Osteoblast (primary cell): ENCODE measurements around the gene RHD. TPM values are rescaled to one million over a fixed set of nuclear protein-coding genes. Genes with fewer than 3 reads are reported as not detected.
"Not testable (repeated sequence)": the region's sequence is repeated elsewhere in the genome, so short reads cannot be mapped to it uniquely, and the experiment has no call there.

Source experiments
- DNase-seq: peaks from one replicate; pipeline ENCODE4 v3.0.0; 2011; ENCODE audit warnings: low spot score, mixed read lengths; ENCODE audit not compliant: insufficient read length; ENCODE audit errors: missing footprints
- H2AFZ ChIP-seq: 2 replicates; pipeline ENCODE4 v1.6.0; 2011; ENCODE audit warnings: mild to moderate bottlenecking, low read length
- H3K27ac ChIP-seq: 2 replicates; pipeline ENCODE4 v1.5.1; 2011; ENCODE audit warnings: mild to moderate bottlenecking, low read depth, low read length, moderate library complexity
- H3K27me3 ChIP-seq: 2 replicates; pipeline ENCODE4 v1.6.0; 2012; ENCODE audit warnings: mild to moderate bottlenecking, control low read depth, inconsistent platforms, low read length, moderate library complexity; ENCODE audit not compliant: insufficient read depth
- H3K36me3 ChIP-seq: 2 replicates; pipeline ENCODE4 v1.5.1; 2011; ENCODE audit warnings: mild to moderate bottlenecking, low read length, control low read depth, moderate library complexity; ENCODE audit not compliant: insufficient read depth
- H3K4me1 ChIP-seq: 2 replicates; pipeline ENCODE4 v1.5.1; 2011; ENCODE audit warnings: mild to moderate bottlenecking, low read length, control low read depth, moderate library complexity; ENCODE audit not compliant: insufficient read depth
- H3K4me2 ChIP-seq: 2 replicates; pipeline ENCODE4 v1.6.0; 2011; ENCODE audit warnings: mild to moderate bottlenecking, low read length; ENCODE audit not compliant: insufficient read depth
- H3K4me3 ChIP-seq: fragments of 200-600 bp; sonication (generic); 3 replicates; pipeline ENCODE4 v1.5.1; 2012; ENCODE audit warnings: mild to moderate bottlenecking, low read length, inconsistent platforms; ENCODE audit not compliant: insufficient read depth
- H3K79me2 ChIP-seq: 2 replicates; pipeline ENCODE4 v1.6.0; 2012; ENCODE audit warnings: mild to moderate bottlenecking, low read length, control low read depth, inconsistent platforms; ENCODE audit not compliant: insufficient read depth
- H3K9me3 ChIP-seq: 2 replicates; pipeline ENCODE4 v1.5.1; 2011; ENCODE audit warnings: low read depth, low read length, control low read depth
- H4K20me1 ChIP-seq: 2 replicates; pipeline ENCODE4 v1.6.0; 2012; ENCODE audit warnings: mild to moderate bottlenecking, low read length, control low read depth; ENCODE audit not compliant: insufficient read depth
- total RNA-seq: library from RNA; depleted of rRNA; stranded (reverse); fragments of >200 nt; gene quantifications from 2 replicates; pipeline ENCODE4 v1.2.3, GENCODE V29; 2012
- TF ChIP-seq, protein P1 (sequence below): IDR thresholded peaks from 2 replicates; pipeline ENCODE4 v1.5.1; 2011; ENCODE audit warnings: mild to moderate bottlenecking, low read depth, low read length, moderate library complexity; ENCODE audit errors: extremely low read depth

RHD gene
- total RNA-seq, 1 donor, result not detected

GRCh38 chr1:25278358-25278757, 6.0 kb downstream of the RHD start:
- H3K27ac ChIP-seq, DNase-seq, H3K27me3 ChIP-seq, H2AFZ ChIP-seq, H3K9me3 ChIP-seq, H4K20me1 ChIP-seq, H3K4me1 ChIP-seq, H3K4me2 ChIP-seq, H3K36me3 ChIP-seq, H3K79me2 ChIP-seq, H3K4me3 ChIP-seq: not testable (repeated sequence)

- not testable (repeated sequence) for H3K4me1 ChIP-seq, H3K4me3 ChIP-seq, DNase-seq, H3K4me2 ChIP-seq, H3K27ac ChIP-seq, H3K36me3 ChIP-seq, H3K27me3 ChIP-seq, H3K79me2 ChIP-seq, H2AFZ ChIP-seq, H3K9me3 ChIP-seq, H4K20me1 ChIP-seq
Observed at GRCh38 chr1:25278790-25279189, 6.5 kb downstream of the RHD start.

- H3K79me2 ChIP-seq, H2AFZ ChIP-seq, H3K27ac ChIP-seq, H3K4me3 ChIP-seq, H3K9me3 ChIP-seq, H3K4me2 ChIP-seq, H3K4me1 ChIP-seq, DNase-seq, H3K27me3 ChIP-seq, H3K36me3 ChIP-seq, H4K20me1 ChIP-seq: not testable (repeated sequence)
Observed at GRCh38 chr1:25279693-25280111, 7.4 kb downstream of the RHD start.

DNA sequence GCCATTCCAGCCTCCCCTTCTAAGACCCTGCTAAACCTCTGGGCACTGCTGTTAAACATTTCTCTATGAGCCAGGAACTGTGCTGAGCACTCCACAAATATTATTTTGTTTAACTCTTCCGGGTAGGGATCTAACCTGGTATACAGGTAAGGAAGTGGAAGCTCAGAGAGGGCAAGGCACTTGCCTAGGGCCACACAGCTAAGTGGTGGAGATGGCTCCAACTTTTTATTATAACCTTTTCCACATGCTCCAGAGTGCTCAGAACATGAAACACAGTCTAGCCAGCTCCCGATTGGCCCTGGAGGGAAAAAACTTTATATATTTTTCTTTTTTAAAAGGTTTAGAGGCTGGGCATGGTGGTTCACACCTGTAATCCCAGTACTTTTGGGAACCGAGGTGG, 13.6 kb downstream of the RHD start:
- not testable (repeated sequence) for H3K36me3 ChIP-seq, H3K27me3 ChIP-seq, DNase-seq, H3K9me3 ChIP-seq, H3K4me1 ChIP-seq, H3K79me2 ChIP-seq, H4K20me1 ChIP-seq, H2AFZ ChIP-seq, H3K27ac ChIP-seq, H3K4me2 ChIP-seq, H3K4me3 ChIP-seq

GRCh38 chr1:25287164-25287563, 14.9 kb downstream of the RHD start:
- H4K20me1 ChIP-seq, H2AFZ ChIP-seq, H3K4me1 ChIP-seq, H3K4me3 ChIP-seq, H3K36me3 ChIP-seq, DNase-seq, H3K9me3 ChIP-seq, H3K27ac ChIP-seq, H3K27me3 ChIP-seq, H3K4me2 ChIP-seq, H3K79me2 ChIP-seq: not testable (repeated sequence)

GRCh38 chr1:25288573-25289101, 16.3 kb downstream of the RHD start:
- not testable (repeated sequence) for H4K20me1 ChIP-seq, DNase-seq, H3K4me3 ChIP-seq, H3K9me3 ChIP-seq, H3K79me2 ChIP-seq, H3K36me3 ChIP-seq, H3K27ac ChIP-seq, H3K27me3 ChIP-seq, H2AFZ ChIP-seq, H3K4me2 ChIP-seq, H3K4me1 ChIP-seq

DNA sequence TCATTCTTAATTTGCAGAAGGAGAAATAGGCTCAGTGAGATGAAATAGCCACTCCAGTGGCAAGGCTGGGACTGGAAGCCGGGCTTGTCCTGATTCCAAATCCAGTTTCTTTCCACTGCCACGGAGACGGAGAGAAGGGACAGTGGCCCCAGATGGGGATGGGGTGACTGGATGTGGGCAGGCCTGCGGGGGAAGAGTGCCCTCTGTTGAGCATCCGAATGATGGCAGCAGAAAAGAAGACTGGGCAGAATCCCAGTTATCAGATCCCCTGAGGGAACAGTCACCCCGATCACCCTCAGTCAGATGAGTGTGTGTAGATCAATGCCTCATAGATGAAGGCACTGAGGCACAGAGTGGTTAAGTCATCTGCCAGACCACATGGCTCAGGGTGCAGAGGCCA, 17.7 kb downstream of the RHD start:
- not testable (repeated sequence) for H3K9me3 ChIP-seq, H4K20me1 ChIP-seq, H3K36me3 ChIP-seq, H3K27me3 ChIP-seq, H3K4me1 ChIP-seq, DNase-seq, H3K79me2 ChIP-seq, H3K4me3 ChIP-seq, H3K27ac ChIP-seq, H2AFZ ChIP-seq, H3K4me2 ChIP-seq
- TF ChIP-seq, protein P1, sequence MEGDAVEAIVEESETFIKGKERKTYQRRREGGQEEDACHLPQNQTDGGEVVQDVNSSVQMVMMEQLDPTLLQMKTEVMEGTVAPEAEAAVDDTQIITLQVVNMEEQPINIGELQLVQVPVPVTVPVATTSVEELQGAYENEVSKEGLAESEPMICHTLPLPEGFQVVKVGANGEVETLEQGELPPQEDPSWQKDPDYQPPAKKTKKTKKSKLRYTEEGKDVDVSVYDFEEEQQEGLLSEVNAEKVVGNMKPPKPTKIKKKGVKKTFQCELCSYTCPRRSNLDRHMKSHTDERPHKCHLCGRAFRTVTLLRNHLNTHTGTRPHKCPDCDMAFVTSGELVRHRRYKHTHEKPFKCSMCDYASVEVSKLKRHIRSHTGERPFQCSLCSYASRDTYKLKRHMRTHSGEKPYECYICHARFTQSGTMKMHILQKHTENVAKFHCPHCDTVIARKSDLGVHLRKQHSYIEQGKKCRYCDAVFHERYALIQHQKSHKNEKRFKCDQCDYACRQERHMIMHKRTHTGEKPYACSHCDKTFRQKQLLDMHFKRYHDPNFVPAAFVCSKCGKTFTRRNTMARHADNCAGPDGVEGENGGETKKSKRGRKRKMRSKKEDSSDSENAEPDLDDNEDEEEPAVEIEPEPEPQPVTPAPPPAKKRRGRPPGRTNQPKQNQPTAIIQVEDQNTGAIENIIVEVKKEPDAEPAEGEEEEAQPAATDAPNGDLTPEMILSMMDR, result peak; percentile 14

DNA sequence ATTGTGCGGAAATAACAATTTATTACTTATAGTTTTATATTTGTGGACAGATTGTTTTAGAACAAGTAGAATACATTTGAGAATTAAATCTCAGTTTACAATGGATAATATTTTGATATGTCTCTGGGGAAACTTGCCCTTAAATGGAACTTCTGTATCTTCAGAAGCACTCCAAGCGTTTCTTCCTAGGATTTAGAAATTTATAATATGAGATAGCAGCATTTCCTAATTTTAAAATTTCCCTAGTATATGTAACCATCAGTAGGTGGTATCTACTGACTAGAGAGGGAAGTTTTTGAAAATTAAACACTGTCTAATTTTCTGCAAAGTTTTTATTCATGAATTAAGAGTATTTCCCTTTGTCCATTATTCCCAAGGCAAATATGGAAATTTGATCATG, 21.1 kb downstream of the RHD start:
- H3K4me3 ChIP-seq, H3K27ac ChIP-seq, H3K4me1 ChIP-seq, H4K20me1 ChIP-seq, H3K4me2 ChIP-seq, H2AFZ ChIP-seq, H3K9me3 ChIP-seq, H3K27me3 ChIP-seq, H3K79me2 ChIP-seq, DNase-seq, H3K36me3 ChIP-seq: not testable (repeated sequence)
